HUDEP-2 (cell line): Measurements from ENCODE around the gene RHEB.
A peak's percentile ranks its signal among the peaks of the same experiment; 100 is the strongest.

Experiments
- DNase-seq, 76 experiments: peaks; one replicate each; lab custom pipeline; 2025; ENCODE audit not compliant: unreplicated experiment in 76 of 76; lab: John Stamatoyannopoulos, UW

RHEB gene

GRCh38 chr7:151435103-151435916 lies 84.4 kb downstream of the RHEB start:
- DNase-seq = no peak

DNA sequence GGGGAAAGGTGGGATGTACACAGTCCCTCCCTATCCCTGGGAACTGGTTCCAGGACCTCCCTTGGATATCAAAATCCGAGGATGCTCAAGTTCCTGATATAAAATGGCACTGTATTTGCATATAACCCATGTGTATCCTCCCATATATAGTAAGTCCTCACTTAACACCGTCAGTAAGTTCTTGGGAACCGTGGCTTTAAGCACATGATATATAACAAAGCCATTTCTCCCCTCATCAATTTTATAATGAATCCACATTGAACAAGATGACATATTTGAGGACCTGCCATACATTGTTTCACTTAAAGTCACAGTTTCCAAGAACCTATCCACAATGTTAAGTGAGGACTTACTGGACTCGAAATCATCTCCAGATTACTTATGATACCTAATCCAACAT lies 85.1 kb downstream of the RHEB start:
- DNase-seq = no peak

DNA sequence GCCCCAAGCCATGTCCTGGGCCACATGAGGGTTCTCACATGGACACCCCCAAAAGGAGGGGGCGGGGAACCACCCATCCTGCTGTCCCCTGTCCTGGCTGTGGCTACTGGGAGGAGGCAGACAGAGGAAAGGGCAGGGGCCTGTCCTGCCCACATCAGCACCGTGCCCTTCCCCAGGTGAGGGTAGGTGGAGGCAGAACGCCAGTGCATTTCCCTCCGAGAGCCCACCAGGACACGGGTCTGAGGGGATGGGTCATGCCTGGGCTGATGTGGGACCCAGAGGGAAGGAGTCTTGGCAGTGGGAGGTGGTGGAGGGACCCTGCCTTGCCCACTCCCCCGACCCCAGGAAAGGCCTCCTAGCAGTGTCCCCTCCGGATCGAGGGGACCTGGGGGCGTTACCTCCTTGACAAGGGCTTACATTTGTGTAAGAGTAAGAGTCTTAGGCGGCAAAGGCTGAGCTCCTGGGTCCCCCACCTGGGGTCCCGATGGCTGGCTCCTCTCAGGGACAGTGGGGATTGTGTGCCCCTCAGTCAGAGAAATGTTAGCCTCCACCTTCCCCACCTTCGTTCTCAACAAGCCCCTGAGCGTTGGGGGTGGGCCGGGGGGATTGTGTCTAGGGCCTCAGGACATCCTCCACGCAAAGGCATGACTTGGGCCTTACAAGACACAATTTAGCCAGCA lies 85.8 kb downstream of the RHEB start:
- DNase-seq = no peak

- no peak for DNase-seq
These were observed 86.8 kb downstream of the RHEB start for GRCh38 chr7:151432658-151433521.

GRCh38 chr7:151431768-151432311 lies 87.9 kb downstream of the RHEB start:
- DNase-seq = no peak

- DNase-seq = no peak
These were observed 88.4 kb downstream of the RHEB start for GRCh38 chr7:151431281-151431767.

DNA sequence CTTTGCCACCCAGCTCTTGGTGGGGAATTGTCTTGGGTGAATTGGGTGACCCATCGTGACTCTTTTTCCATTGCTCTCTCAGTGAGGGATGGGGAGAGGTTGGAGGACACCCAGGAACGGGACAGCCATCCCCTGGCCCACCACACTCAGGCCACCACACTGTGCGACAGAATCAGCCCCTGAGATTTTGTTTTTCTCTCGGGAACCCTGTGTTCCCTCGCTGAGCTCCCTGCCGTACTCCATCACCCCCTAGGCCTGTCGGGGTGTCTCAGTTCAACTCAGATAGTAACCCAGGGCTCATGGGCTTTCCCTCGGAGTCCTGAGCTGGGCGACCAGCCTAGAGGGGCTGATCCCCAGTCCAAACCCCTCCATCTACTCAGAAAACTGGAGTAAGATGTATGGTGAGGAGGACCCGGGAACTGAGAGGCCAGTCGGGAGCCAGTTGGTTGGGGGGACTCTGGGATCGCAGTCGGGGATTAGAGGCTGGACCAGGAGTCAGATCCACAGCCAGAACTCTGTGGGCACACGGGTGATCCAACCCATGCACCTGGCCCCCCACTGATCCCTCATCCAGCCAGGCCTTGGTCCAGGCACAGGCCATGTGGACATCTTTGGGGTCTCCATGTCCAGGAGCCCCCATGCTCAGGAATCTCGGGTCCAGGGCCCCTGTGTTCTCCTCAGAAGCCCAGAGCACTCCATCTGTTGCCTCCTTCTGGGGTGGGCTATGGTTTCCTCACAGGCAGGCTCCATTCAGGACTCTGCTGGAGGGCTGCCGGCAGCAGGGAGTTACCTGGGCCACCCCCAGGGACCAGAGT lies 89.1 kb downstream of the RHEB start:
- no peak for DNase-seq

DNA sequence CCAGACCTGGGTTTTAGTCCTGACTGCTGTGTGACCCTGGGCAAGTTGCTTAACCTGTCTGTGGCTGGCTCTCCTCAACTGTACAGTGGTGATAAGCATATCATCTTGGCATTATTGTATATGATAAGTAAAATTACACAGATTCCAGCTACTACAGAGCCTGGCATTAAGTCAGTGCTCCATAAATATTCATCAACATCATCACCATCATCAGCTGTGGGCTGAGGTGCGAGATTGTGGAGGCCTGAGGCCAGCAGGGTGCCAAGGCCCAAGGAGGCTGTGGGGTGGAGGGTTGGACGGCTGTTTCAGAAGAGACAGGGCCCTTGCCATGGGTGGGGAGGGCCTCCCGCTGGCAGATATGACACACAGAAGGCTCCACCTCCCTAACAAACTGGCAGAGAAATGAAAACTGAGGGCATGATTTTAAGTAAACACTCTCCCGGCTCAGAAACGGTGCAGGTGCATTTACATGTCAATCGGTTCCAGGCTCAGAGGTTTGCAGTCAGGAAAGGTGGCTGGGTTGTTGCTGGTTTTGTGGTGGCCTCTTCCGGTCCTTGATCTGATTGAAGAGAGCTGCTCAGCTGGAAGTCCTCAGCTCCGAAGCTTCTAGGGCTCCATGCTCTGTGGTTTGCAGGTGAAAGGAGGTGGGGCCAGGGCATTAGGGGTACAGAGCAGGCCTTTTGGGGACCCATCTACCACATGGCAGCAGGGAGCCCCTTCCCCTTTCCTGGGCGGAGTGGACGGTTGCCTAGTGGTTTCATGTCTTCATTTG lies 89.9 kb downstream of the RHEB start:
- peak in 18 of 76 experiments; percentile 3 to 32 (median 8) for DNase-seq

- DNase-seq = no peak
These were observed 90.5 kb downstream of the RHEB start for GRCh38 chr7:151429237-151429559.

GRCh38 chr7:151428378-151429236 lies 91.1 kb downstream of the RHEB start:
- DNase-seq = no peak

DNA sequence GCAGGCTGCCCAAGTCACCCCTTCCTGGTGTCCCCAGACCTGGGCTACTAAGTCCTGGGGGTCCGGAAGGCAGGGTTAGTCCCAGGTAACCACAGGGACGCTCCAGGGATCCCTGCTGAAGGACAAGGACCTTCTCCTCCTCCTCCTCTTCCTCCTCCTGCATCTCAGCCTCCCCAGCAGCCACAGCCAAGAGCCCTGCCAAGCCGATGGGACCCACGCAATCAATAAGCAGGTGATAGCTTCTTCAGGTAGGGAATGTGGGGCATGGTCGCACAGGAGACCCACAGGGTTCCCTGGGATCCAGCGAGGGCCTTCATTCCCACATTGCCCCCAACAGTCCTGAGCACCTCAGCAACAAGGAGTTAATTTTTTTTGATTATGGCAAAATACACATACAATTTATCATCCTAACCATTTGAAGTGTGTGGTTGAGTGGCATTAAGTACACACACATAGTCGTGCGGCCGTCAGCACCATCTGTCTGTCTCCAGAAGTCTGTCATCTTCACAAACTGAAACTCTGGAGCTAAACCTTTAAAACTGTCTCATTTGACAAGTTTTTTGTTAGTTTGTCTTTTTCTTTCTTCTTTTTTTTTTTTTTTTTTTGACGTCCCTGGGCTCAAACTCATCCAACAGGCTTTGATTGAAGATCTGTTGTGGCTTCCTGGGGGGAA lies 91.9 kb downstream of the RHEB start:
- DNase-seq = no peak

DNA sequence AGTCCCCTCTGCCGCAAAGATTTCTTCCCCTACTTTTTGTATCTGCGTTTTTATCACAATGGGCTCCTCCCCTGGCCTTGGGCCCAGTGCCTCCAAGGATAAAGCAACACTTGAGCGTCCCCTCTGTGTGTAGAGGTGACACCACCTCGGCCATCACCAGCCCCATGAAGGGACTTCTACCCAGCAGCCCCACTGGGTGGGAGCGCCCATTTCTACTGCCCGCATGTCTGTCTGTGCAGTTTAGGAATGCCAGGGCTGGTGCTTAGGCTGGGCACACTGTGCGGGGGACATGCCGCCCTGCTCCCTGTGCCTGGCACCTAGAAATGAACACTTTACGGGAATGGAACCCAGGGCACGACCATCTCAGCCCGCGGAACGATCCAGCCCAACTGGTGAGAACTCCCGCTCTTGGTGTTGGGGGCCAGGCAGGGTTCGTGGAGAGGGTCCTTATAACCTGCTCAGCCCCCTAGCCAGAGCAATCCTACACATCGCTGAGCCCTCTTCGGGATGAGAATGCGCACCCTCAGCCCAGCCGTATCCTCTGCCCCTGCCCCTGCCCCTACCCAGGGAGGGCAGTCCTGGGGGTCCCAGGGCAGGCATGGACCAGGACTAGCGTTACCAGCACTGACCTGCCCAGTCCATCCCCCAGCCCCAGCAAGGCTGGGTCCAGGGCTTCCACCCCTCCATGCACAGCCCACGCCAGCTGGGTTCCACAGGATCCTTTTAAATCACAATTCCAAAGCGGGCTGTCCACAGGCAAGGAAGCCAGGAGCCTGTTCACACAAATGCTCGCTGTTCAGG lies 92.6 kb downstream of the RHEB start:
- no peak for DNase-seq

GRCh38 chr7:151426441-151426903 lies 93.2 kb downstream of the RHEB start:
- no peak for DNase-seq

- no peak for DNase-seq
These were observed 93.8 kb downstream of the RHEB start for GRCh38 chr7:151425670-151426440.

DNA sequence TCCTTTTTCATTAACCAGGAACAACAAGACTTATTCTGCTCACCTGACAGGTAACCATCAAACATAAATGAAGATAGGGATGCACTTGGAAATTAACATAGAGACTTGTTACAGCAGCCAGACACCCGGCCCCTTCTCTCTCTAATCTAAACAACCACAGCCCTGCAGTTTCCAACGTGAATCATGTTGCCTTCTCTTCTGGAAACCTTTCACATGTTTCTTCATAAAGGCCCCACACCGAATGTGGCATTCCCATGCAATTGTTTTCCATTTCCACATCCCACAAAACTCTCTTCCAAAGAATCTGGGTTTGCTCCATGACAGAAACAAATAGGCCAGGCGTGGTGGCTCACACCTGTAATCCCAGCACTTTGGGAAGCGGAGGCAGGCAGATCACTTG lies 94.9 kb downstream of the RHEB start:
- no peak for DNase-seq

GRCh38 chr7:151423936-151424335 lies 95.8 kb downstream of the RHEB start:
- DNase-seq = no peak
